HepG2 (cell line): ENCODE measurements around the gene NRL. TPM values are rescaled to one million over a fixed set of nuclear protein-coding genes. Genes with fewer than 3 reads are reported as not detected.

ENCODE experiments used
- ARNT2 ChIP-seq: sonication (generic); formaldehyde crosslinking; IDR thresholded peaks from 2 replicates; pipeline ENCODE4 v1.8.0; 2022; ENCODE audit warnings: mild to moderate bottlenecking, low read depth, missing genetic modification reagents, moderate library complexity
- CCDC6 ChIP-seq: sonication (generic); formaldehyde crosslinking; IDR thresholded peaks from 2 replicates; pipeline ENCODE4 v1.8.1; 2022; ENCODE audit warnings: mild to moderate bottlenecking, missing genetic modification reagents, moderate library complexity
- CREB1 ChIP-seq, 2 experiments: fragments of 450-650 bp in 1 of 2; IDR thresholded peaks; 2 replicates each; pipeline ENCODE4 v1.6.1; 2016 to 2017; ENCODE audit warnings: control low read depth in 1 of 2, mild to moderate bottlenecking in 1 of 2, missing compliant biosample characterization in 1 of 2, missing genetic modification characterization in 1 of 2
- FOXC1 ChIP-seq: sonication (generic); formaldehyde crosslinking; IDR thresholded peaks from 2 replicates; pipeline ENCODE4 v1.8.0; 2022; ENCODE audit warnings: mild to moderate bottlenecking, missing genetic modification reagents, borderline replicate concordance
- ISX ChIP-seq: sonication (generic); formaldehyde crosslinking; conservative IDR thresholded peaks from 2 replicates; pipeline ENCODE4 v1.5.0; 2020; ENCODE audit warnings: missing genetic modification reagents
- KDM4B ChIP-seq: sonication (generic); formaldehyde crosslinking; IDR thresholded peaks from 2 replicates; pipeline ENCODE4 v1.4.0; 2020; ENCODE audit warnings: missing genetic modification reagents
- KLF9 ChIP-seq: IDR thresholded peaks from 2 replicates; pipeline ENCODE4 v1.6.1; 2016; ENCODE audit warnings: low read depth
- MBNL3 ChIP-seq: fragments of 250-450 bp; sonication (Bioruptor Pico); conservative IDR thresholded peaks from 2 replicates; pipeline ENCODE4 v1.8.0; 2022; ENCODE audit warnings: mild to moderate bottlenecking, inconsistent platforms
- NCOA5 ChIP-seq: sonication (generic); formaldehyde crosslinking; IDR thresholded peaks from 2 replicates; pipeline ENCODE4 v1.4.0; 2020; ENCODE audit warnings: missing genetic modification reagents
- NCOR1 ChIP-seq: fragments of 200-600 bp; sonication (generic); IDR thresholded peaks from 2 replicates; pipeline ENCODE4 v1.7.0; 2017; ENCODE audit warnings: antibody characterized with exemption, low read length, borderline replicate concordance
- NFE2L1 ChIP-seq: sonication (generic); formaldehyde crosslinking; IDR thresholded peaks from 2 replicates; pipeline ENCODE4 v1.4.0; 2020; ENCODE audit warnings: missing genetic modification reagents, mild to moderate bottlenecking, borderline replicate concordance
- PLRG1 ChIP-seq: fragments of 450-650 bp; conservative IDR thresholded peaks from 2 replicates; pipeline ENCODE4 v1.6.1; 2016
- TOPORS ChIP-seq: sonication (generic); formaldehyde crosslinking; IDR thresholded peaks from 2 replicates; pipeline ENCODE4 v1.8.0; 2023; ENCODE audit warnings: mild to moderate bottlenecking, missing genetic modification reagents
- U2AF2 ChIP-seq: fragments of 200-400 bp; formaldehyde crosslinking; IDR thresholded peaks from 2 replicates; pipeline ENCODE4 v1.6.1; 2017; ENCODE audit warnings: low read depth, mild to moderate bottlenecking, low read length
- ZBTB1 ChIP-seq: sonication (generic); formaldehyde crosslinking; IDR thresholded peaks from 2 replicates; pipeline ENCODE4 v1.4.0; 2020; ENCODE audit warnings: missing genetic modification reagents, borderline replicate concordance
- ZMYM3 ChIP-seq: sonication (generic); formaldehyde crosslinking; IDR thresholded peaks from 2 replicates; pipeline ENCODE4 v1.5.1; 2020; ENCODE audit warnings: mild to moderate bottlenecking, missing genetic modification reagents
- ZNF136 ChIP-seq: sonication (generic); formaldehyde crosslinking; IDR thresholded peaks from 2 replicates; pipeline ENCODE4 v1.8.1; 2022; ENCODE audit warnings: low read depth, mild to moderate bottlenecking, moderate library complexity, missing genetic modification reagents
- ZNF354B ChIP-seq: sonication (generic); formaldehyde crosslinking; IDR thresholded peaks from 2 replicates; pipeline ENCODE4 v1.8.0; 2022; ENCODE audit warnings: mild to moderate bottlenecking, missing genetic modification reagents
- ZNF672 ChIP-seq: sonication (generic); formaldehyde crosslinking; IDR thresholded peaks from 2 replicates; pipeline ENCODE4 v1.8.1; 2022; ENCODE audit warnings: missing genetic modification reagents
- ZNF720 ChIP-seq: sonication (generic); formaldehyde crosslinking; IDR thresholded peaks from 2 replicates; pipeline ENCODE4 v1.4.0; 2020; ENCODE audit warnings: missing genetic modification reagents
- ZNF883 ChIP-seq: sonication (generic); formaldehyde crosslinking; IDR thresholded peaks from 2 replicates; pipeline ENCODE4 v1.5.1; 2020; ENCODE audit warnings: mild to moderate bottlenecking, missing genetic modification reagents; ENCODE audit errors: not compliant biosample characterization
- ZSCAN20 ChIP-seq: sonication (generic); formaldehyde crosslinking; IDR thresholded peaks from 2 replicates; pipeline ENCODE4 v1.4.0; 2020; ENCODE audit warnings: missing genetic modification reagents, mild to moderate bottlenecking, borderline replicate concordance
- polyA plus RNA-seq, 8 experiments: library from polyadenylated mRNA; depleted of rRNA in 3 of 8; stranded (reverse) in 7 of 8; unstranded in 1 of 8; fragments of >200 nt; fragmentation: Illumina TruSeq in 4 of 8; extraction: Trizol in 4 of 8; gene quantifications; 2 replicates each; pipeline versions ENCODE4 v1.2.1 to v1.2.3, GENCODE V29; 2011 to 2016; ENCODE audit warnings: low read depth in 4 of 8, missing spikeins in 1 of 8, mixed read lengths in 1 of 8; ENCODE audit not compliant: insufficient read depth in 1 of 8
- total RNA-seq, 5 experiments: library from RNA; depleted of rRNA; stranded (reverse); fragments of >200 nt; fragmentation: Illumina TruSeq; extraction: Trizol; gene quantifications; 2 replicates each; pipeline ENCODE4 v1.2.3, GENCODE V29; 2016; ENCODE audit warnings: low read depth in 1 of 5
- TF ChIP-seq, protein P1 (sequence below): sonication (generic); formaldehyde crosslinking; IDR thresholded peaks from 2 replicates; pipeline ENCODE4 v1.5.0; 2020; ENCODE audit warnings: missing genetic modification reagents
- TF ChIP-seq, protein P2 (sequence below): sonication (generic); formaldehyde crosslinking; IDR thresholded peaks from 2 replicates; pipeline ENCODE4 v1.4.0; 2020; ENCODE audit warnings: mild to moderate bottlenecking, missing genetic modification reagents

NRL gene
- total and polyA plus RNA-seq, 2 of the 13 experiments (the other 11 are each of a cell fraction or from before 2014, with no cell fraction given), result 2.5 to 4.7 TPM

DNA sequence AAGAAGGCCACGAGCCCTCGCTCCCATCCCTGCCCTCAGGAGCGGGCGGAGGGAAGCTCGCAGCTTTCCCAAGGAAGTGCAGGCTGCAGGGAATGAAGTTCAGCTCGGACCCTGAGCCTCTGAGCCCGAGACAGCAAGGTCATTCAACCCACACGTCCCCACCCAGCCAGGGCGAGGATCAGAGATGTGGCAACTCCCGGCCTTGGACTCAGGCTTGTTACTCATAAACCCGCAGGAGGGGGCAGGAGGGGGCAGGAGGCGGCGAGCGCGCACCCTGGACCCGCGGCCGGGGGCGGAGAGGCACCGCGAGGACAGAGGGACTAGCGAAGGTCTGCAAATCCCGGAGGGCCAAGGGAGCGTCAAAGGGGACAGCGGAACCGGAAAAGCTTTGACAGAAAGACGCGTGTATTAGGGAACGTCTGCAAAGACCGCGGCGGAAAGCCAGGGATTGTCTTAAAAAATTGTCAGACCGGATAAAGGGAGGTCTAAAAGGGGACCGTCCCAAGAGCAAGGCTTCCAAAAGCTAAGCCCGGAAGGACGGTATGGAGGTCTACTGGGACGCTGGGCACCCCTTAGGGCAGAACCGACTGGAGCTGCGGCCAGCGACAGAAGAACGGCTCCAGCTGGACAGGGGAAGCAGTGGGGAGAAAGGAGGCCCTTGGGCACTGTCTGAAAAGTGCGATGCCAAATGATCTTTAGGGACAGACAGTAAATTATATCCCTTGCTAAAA lies 783 bp downstream of the NRL start (continued):
- TF ChIP-seq NFE2L1 (no peak), NCOA5 (CRISPR knock-in tag) (peak; percentile 26; the same call in 1 of the 2 replicates), ZNF672 (CRISPR knock-in tag) (no peak), ZSCAN20 (peak; percentile 25; the same call in 1 of the 2 replicates), ZNF720 (CRISPR knock-in tag) (0 out of 2 replicates have a peak, but pooled peaks have one; percentile 90), U2AF2 (no peak; the same call in 1 of the 2 replicates), ISX (CRISPR knock-in tag) (peak; percentile 92; the same call in 1 of the 2 replicates), ZNF883 (CRISPR knock-in tag) (peak; percentile 90), ZMYM3 (CRISPR knock-in tag) (peak; percentile 99), ZNF136 (CRISPR knock-in tag) (peak; percentile 97), ARNT2 (CRISPR knock-in tag) (peak; percentile 97), ZBTB1 (CRISPR knock-in tag) (peak; percentile 82; the same call in 1 of the 2 replicates), KLF9 (peak; percentile 97), FOXC1 (CRISPR knock-in tag) (peak; percentile 92; the same call in 1 of the 2 replicates), ZNF354B (CRISPR knock-in tag) (peak; percentile 88; the same call in 1 of the 2 replicates), CCDC6 (CRISPR knock-in tag) (no peak), KDM4B (peak; percentile 99), TOPORS (peak; percentile 82; the same call in 1 of the 2 replicates), PLRG1 (no peak), CREB1 (IDR thresholded peaks at IDR 0.05) (peak; percentile 66), CREB1 (CRISPR knock-in tag; IDR thresholded peaks at IDR 0.05) (no peak), MBNL3 (CRISPR knock-in tag) (no peak), NCOR1 (peak; percentile 99)
- TF ChIP-seq, protein P1, sequence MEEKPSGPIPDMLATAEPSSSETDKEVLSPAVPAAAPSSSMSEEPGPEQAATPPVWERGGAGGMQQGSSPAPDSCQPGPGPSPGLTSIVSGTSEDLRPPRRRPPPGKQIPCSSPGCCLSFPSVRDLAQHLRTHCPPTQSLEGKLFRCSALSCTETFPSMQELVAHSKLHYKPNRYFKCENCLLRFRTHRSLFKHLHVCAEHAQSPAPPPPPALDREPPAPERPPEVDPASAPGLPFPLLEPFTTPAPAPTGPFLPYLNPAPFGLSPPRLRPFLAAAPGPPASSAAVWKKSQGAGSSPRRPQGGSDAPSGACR (CRISPR knock-in tag), result peak; percentile 100
- TF ChIP-seq, protein P2, sequence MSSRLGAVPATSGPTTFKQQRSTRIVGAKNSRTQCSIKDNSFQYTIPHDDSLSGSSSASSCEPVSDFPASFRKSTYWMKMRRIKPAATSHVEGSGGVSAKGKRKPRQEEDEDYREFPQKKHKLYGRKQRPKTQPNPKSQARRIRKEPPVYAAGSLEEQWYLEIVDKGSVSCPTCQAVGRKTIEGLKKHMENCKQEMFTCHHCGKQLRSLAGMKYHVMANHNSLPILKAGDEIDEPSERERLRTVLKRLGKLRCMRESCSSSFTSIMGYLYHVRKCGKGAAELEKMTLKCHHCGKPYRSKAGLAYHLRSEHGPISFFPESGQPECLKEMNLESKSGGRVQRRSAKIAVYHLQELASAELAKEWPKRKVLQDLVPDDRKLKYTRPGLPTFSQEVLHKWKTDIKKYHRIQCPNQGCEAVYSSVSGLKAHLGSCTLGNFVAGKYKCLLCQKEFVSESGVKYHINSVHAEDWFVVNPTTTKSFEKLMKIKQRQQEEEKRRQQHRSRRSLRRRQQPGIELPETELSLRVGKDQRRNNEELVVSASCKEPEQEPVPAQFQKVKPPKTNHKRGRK (CRISPR knock-in tag), result no peak
